ENCODE measurements around the gene RAD51AP2.

DNA sequence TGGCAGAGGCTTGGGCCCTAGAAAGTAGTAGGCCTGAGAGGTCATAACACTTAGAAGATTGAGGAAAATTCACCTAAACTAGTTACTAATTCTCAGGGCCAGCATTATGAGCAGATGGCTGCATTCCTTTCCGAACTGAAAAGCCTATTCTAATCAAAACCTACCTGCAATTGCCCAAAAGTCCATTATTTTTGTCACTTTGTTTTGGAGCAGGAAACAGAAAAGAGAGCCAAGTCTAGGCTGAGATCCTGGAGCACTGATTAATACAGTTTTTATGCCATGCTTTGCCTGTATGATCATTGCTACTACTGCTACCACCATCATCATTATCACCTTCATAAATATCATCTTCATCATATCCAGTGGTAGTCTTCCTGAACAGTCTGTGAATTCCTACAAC, 36.9 kb upstream of the RAD51AP2 start:
- no peak for TF ChIP-seq POLR2A (IDR thresholded peaks at IDR 0.05; ENCODE audit: low read depth, low read length)
- TF ChIP-seq, protein P1, sequence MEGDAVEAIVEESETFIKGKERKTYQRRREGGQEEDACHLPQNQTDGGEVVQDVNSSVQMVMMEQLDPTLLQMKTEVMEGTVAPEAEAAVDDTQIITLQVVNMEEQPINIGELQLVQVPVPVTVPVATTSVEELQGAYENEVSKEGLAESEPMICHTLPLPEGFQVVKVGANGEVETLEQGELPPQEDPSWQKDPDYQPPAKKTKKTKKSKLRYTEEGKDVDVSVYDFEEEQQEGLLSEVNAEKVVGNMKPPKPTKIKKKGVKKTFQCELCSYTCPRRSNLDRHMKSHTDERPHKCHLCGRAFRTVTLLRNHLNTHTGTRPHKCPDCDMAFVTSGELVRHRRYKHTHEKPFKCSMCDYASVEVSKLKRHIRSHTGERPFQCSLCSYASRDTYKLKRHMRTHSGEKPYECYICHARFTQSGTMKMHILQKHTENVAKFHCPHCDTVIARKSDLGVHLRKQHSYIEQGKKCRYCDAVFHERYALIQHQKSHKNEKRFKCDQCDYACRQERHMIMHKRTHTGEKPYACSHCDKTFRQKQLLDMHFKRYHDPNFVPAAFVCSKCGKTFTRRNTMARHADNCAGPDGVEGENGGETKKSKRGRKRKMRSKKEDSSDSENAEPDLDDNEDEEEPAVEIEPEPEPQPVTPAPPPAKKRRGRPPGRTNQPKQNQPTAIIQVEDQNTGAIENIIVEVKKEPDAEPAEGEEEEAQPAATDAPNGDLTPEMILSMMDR (IDR thresholded peaks at IDR 0.05; ENCODE audit: extremely low read depth in 1 of 2, insufficient read depth in 1 of 2, low read depth in 1 of 2, low read length in 2 of 2): no peak
